Measurements from ENCODE around the gene ATXN7.

Gene ATXN7

GRCh38 chr3:63968612-63969350 is 105.1 kb downstream of the ATXN7 start:
- no peak for DNase-seq

DNA sequence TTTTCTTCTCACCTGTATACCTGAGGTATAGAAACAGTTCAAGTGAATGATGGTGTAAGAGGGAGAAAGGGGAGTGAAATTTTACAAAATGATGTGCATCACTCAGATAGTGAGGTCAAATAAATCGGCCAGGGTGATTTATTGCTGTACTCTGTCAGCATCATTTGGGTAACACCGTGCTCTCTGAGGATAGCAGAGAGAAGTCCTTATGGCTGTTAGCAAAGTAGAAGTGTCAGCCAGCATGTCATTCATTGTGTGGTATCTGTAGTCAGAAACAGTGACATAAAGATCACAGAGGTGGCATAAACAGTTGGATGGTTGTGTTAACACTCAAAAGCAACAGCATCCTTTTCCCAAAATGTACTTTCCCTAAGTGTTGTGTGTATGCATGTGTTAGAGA is 106.2 kb downstream of the ATXN7 start:
- no peak for DNase-seq

DNA sequence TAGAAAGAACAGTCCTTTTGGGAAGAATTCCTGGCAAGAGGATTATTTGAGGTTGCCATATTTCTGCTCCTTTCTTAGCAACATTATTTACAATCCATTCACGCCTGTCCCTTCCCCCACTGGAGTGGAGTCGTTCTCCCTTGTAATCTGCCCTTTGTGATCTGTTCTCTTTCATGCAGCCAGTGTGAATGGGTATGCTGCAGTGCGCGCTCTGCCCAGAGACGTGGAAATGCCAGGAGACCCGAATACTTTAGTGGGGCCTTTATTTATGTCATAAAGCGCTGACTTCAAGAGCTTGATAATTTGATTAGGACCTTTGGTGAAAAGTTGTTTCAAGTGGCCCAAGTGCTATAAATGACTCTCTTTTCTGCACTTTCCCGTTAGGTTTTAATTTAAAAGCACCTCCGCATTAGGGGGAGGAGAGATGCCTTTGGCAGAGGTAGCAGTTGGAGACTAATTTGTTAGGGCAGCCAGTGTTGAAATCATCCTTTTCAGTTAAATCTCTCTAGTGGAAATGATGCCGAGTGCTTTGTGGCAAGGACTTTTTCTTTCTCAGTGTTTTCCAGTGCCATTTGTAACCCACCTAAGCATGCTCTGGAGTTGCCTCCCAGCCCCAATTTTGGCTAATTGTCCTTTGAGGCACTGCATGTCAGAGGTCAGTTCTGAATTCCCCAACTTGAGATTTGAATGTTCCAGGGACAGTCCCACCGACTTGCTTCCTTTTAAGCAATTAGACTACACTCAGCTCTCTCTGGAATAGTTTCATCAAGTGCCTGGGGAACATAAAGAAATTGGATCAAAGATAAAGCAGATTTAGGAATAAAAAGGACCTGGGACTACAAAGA is 107.2 kb downstream of the ATXN7 start:
- no peak for DNase-seq

DNA sequence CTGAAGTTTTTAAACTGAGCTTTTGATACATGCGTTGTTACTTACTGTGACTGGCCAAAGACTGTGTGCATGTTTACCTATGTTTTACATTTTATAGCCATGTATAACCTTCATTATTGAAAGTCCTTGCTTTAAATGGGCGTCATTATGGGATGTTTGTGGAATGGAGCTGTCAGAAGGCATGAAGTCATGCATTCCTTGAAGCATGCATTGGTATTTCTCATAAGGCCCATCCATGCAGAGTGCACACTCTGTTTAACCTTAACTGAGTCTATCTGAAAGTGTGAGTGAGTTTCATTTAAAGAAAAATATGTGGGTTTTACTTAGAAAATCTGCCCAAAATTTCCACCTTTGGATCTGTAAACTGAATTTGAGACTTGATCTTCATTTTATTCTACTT is 108.5 kb downstream of the ATXN7 start:
- no peak for DNase-seq

GRCh38 chr3:63972987-63973386 is 109.3 kb downstream of the ATXN7 start:
- DNase-seq, result no peak

- DNase-seq, result no peak
Measured at GRCh38 chr3:63973406-63973805, 109.7 kb downstream of the ATXN7 start.

DNA sequence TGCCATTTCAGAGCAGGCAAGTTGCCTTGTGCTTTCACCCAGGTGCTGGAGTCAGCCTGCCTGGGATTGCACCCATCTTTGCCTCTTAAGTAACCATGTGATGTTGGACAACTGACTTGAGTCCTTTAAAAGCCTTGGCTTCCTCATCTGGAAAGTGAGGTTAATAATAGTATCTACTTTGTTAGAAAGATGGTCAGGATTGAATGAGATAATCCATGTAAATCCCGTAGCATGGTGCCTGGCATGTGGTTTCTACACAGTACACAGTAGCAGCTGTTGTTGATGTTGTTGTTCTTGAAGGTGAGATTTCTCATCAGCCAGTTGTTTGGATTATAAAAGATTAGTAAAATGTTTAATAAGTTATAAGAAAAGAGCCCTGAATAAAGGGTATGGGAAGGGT is 110.8 kb downstream of the ATXN7 start:
- no peak for DNase-seq

DNA sequence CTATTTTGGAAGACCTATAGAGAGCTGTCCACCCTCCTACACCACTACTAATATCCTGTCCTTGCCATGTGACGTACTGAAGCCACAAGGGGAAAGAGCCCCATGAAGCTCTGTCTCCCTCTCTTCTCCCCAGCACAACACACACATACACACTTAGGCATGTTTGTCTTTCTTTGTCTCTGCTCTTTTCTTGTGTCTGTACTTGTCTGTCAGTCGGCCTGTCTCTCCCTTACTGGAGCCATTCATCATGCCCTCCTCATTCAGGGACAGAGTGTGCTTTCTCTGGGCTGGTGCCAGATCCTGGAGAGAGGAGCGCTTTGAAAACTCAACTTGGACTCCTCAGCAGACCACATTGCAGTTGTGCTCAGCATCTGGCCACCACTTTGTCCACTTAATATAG is 112.1 kb downstream of the ATXN7 start:
- no peak for DNase-seq

DNA sequence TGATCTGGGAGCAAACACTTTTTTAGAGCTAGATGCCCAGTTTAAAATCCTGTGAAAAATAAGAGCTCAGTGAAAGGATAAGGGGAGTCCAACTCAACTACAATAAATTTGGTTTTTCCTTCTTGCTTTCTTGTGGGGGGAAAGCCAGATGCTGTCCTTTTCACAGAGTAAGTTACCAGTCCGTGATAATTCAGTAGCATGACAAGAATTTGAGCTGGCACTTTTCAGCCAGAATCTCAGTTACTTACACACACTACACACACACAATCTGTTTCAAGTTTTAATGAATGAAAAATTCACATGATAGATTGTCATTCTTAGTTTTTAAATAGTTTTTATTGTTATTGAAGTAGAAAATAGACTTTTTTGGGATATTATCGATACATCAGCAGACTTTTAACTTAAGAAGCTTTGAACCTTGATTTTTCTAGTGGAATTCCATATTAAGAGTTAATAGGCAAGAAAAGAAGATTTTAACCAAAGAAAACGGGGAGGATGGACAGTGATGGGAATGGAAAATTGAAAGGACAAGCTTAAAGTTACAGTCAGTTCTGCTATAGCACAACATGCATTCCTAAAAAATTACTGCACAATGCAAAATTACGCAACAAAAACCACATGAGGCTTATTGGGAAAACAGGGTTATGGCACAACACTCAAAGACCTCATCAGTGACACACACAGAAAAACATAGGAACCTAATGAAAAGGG is 112.6 kb downstream of the ATXN7 start:
- DNase-seq, result no peak

DNA sequence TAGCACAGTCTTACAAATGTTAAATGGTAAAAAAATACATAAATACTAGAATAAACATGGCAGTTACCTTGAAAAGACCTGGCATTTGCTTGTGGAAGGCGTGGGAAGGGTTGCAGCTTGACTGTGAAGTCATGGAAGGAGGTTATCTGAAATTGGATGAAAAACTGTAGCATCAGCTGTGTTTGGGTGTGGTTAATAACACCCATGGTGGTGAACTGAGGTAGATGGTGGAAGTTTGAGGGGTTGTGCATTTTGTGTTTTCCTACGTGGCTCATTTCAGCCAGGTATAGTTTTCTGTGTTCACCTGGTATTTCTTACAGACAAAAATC is 113.2 kb downstream of the ATXN7 start:
- no peak for DNase-seq

DNA sequence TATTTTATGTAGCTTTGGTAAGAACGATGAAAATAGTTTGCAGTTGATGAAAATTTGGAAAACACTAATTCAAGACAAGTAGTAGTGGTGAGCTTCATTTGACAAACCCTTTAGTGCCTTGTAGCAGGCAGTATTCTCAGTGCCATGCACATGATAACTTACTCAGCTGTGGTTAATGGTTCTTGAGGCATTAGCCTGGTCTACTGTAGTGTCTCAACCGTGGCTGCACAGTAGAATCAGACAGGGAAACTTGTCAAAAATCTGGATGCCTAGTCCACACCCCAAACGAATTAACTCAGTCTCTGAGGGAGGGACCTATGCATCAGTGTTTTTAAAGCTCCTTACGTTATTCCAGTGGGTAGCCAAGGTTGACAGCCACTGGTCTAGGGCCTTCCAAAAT is 114.2 kb downstream of the ATXN7 start:
- no peak for DNase-seq

DNA sequence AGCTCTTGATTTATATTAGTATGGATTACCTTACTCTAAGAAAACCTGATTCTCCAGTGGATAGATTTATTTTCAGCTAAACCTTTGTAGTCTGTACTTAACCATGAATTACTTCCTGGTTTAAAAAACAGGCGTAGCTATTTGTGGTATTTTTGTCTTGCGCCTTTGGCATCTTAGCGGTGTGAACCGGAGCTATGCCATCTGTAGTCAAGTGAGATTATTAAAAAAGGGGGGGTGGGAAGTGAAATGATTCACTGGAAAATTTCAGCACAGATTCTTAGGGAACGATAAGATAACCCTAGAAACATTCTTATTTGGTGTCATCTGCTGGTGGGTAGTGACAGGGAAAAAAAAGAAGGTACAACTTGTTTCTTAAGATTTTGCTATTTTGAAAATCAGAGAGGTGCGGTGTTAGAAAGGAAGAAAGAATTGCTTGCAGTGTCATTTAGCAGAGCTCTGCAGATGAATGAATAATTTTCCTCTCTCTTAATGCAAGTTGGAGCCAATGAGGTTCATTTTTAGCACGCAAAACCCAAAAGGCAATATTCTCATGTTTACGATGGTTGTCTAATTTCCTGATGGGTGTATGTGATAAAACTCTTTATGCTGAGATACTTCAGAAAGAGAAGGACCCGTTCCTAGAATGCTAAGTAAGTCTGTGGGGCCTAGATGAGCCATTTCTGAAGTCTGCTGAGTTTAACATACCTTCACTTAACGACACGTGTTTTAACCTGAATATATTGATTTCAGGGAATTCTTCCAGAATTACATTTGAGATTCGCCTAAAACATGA is 115.6 kb downstream of the ATXN7 start:
- DNase-seq, result no peak

- DNase-seq, result no peak
Measured at GRCh38 chr3:63980019-63980418, 116.4 kb downstream of the ATXN7 start.

- DNase-seq, result no peak
Measured at GRCh38 chr3:63980830-63981498, 117.3 kb downstream of the ATXN7 start.

GRCh38 chr3:63981980-63982379 is 118.3 kb downstream of the ATXN7 start:
- DNase-seq, result no peak

DNA sequence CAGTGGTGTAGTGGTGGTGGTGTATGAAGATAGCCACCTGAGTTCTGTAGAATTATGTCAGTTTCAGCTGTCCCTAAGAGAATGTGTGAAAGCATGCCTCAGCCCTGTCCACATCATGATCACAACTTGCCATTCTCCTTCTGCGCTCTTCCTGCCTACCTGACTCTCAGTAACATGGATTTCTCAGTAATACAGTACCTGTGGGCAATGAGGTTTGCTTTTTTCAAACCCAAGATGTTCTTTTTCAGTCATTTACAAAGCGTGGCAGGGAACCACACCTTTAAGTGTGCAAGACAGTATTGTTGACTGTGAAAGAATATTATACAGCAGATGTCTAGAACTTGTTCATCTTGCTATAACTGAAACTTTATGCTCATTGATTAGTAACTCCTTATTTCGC is 120.7 kb downstream of the ATXN7 start:
- DNase-seq, result no peak

DNA sequence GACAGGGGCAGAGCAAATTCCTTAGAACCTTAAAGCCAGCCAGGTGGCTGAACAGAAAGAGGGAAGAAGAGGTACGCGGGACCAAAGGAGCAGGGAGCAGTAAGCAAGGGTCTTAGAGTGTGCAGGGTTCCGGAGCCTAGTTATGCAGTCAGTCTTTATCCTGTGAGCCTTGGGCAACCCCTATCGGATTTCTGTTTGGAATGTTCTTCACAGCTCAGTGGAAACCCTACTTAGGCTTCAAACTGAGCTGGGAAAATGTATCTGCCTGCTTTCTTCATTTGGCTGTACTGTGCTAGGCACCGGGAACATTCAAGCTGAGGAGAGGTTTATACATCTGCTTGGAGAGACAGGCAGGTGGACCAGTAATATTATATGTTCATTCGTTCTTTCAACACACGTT is 122.5 kb downstream of the ATXN7 start:
- DNase-seq, result no peak

DNA sequence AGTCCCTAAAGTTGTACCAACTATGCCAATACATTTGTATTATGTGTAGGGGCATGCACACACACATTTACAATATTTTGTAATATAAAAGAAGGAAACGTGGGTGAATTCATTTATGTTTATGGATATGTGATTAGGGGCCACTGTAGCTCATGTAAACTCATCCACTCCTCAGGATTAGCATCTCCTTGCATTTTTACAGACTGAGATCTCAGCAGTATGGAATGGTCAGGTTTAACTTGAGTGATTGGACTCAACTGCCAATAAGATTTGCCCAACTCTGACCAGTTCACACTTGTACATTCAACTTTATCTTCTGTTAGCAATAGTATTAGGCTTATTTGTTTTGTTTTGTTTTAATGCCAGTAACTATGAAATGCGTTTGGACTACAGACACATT is 123.2 kb downstream of the ATXN7 start:
- DNase-seq, result no peak

- no peak for DNase-seq
Measured at GRCh38 chr3:63988943-63989342, 125.3 kb downstream of the ATXN7 start.

DNA sequence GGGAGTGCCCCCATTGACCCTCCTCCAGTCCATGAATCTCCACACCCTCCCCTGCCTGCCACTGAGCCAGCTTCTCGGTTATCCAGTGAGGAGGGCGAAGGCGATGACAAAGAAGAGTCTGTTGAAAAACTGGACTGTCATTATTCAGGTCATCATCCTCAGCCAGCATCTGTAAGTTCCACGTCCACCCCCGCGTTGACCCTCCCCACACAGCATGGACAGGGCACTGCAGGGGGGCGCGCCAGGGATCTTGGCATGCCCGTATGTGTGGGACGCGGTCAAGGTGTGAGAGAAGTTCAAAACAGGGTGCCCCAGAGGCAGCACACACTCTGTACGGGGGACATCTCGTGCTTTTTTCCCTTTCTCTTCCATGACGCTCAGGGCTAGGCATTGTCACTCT is 126.5 kb downstream of the ATXN7 start:
- no peak for DNase-seq

- no peak for DNase-seq
Measured at GRCh38 chr3:63990733-63991132, 127.1 kb downstream of the ATXN7 start.

DNA sequence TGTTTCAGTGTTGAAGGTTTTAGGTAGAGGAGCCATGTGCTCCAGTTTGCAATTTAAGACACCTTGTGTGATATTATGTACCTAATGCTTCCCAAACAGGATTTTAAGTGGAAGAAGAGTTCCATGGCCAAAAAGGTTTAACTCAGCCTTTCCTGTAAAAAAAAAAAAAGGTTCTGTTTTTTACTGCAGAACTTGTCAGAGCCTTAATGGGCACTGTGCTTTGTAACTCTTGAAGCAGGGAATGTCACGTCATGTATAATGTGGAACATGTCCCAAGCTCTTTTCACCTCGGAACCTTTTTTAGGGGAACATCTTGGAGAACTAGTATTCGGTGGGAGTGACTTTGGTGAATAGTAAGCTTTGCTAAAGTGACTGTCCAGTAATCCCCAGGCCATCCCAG is 128.0 kb downstream of the ATXN7 start:
- no peak for DNase-seq

Measured in DMS 273 treated with DMSO at 0.1 percent for 48 hours (cell line).